ENCODE measurements around the gene SPG7.

DNA sequence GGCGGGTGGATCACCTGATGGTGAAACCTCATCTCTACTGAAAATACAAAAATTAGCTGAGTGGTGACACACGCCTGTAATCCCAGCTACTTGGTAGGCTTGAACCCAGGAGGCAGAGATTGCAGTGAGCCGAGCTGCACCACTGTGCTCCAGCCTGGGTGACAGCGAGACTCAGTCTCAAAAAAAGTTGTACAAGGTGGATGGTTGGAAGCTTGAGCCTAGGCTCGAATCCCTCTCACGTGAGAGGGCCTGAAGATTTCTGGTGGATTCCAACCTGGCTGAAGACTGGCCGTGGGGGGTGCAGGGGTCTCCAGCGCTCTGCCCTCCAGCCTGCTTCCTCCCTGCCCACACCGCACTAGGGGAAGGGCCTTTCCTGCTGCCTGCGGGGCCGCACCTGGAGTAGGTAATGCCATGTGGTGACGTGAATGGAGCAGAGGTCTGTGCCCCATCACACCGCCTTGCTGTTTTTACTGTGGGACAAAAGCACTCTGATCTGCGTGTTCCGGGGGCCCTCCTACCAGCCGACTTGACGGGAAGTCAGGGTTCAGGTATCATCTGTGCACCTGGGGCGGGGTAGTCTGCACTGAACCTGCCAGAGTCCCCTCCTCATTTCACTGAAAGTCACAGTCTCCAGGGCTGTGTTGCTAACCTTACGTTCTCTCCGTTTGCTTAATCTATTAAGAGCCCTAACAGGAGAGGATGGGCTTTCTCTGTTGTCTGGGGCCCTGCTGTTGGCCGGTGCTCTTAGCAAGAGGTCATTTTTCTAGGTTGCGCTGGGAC is 56.5 kb downstream of the SPG7 start:
- TF ChIP-seq, protein P1, sequence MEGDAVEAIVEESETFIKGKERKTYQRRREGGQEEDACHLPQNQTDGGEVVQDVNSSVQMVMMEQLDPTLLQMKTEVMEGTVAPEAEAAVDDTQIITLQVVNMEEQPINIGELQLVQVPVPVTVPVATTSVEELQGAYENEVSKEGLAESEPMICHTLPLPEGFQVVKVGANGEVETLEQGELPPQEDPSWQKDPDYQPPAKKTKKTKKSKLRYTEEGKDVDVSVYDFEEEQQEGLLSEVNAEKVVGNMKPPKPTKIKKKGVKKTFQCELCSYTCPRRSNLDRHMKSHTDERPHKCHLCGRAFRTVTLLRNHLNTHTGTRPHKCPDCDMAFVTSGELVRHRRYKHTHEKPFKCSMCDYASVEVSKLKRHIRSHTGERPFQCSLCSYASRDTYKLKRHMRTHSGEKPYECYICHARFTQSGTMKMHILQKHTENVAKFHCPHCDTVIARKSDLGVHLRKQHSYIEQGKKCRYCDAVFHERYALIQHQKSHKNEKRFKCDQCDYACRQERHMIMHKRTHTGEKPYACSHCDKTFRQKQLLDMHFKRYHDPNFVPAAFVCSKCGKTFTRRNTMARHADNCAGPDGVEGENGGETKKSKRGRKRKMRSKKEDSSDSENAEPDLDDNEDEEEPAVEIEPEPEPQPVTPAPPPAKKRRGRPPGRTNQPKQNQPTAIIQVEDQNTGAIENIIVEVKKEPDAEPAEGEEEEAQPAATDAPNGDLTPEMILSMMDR (IDR thresholded peaks at IDR 0.05): no peak
- TF ChIP-seq POLR2A (IDR thresholded peaks at IDR 0.05; ENCODE audit: low read depth): no peak
- TF ChIP-seq POLR2AphosphoS5 (IDR thresholded peaks at IDR 0.05): no peak
- TF ChIP-seq EP300 (IDR thresholded peaks at IDR 0.05): no peak
